ENCODE data around the gene C2orf76. TPM values are rescaled to one million over a fixed set of nuclear protein-coding genes. Genes with fewer than 3 reads are reported as not detected.

C2orf76 gene
- total RNA-seq, 2 experiments from 2014 or later: 10.5 to 11.5 TPM

DNA sequence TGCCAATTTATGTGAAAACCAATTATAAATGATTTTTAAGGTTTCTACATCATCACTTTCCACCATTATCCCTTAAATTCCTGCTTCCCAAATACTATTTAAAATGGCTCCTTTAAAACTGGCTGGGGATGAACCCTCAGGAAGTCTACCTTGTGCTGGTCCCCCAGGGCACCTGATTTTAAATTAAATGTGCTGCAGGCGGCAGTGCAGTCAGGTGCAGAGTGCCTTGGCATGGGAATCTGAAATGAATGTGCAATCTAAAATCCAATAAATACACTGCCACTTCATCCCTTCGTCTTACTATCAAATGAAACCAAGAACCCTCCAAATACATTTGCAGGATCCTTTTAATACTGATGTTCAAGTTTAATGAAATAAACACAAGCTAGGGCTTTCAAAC is 61.8 kb downstream of the C2orf76 start:
- ChIA-PET POLR2A (no interaction called here), CTCF (no interaction called here)
- Mint-ChIP-seq H3K9me3 (no peaks in the 10 kb centered on the region), H3K36me3 (peaks cover 5% of the 10 kb centered on the region), H3K27me3 (no peaks in the 10 kb centered on the region), H3K4me1 (ENCODE audit: low read depth) (no peaks in the 10 kb centered on the region), H3K27ac (no peak overlapping the region), H3K4me3 (no peak overlapping the region)
- intact Hi-C loops (cut with micrococcal nuclease): no loop called here
- no peak for DNase-seq

DNA sequence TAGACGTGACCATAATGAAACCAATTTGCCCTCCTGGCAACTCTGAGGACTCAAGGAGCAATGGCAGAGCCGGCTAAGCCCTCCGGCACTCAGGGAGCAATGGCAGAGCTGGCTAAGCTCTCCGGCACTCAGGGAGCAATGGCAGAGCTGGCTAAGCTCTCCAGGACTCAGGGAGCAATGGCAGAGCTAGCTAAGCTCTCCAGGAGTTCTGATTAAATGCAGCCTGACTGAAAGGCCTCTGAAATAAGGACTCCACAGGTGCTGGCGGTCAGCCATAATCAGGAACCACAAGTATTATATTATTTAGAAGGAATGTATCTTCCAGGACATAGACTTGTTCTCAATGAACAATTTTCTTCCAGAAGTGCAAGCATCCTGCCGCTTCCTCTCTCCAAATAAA is 65.2 kb downstream of the C2orf76 start:
- Mint-ChIP-seq H3K27me3 (no peaks in the 10 kb centered on the region), H3K4me3 (no peak overlapping the region), H3K9me3 (no peaks in the 10 kb centered on the region), H3K27ac (no peak overlapping the region), H3K4me1 (ENCODE audit: low read depth) (no peaks in the 10 kb centered on the region), H3K36me3 (peaks cover 5% of the 10 kb centered on the region)
- no peak for DNase-seq
- intact Hi-C loops (cut with micrococcal nuclease): no loop called here
- POLR2A ChIA-PET: no interaction called here
- CTCF ChIA-PET: interaction anchor here (0.9 kb wide), 1 partner anchor 13 kb away, joined by 3 read pairs; no protein-coding TSS in a partner anchor

DNA sequence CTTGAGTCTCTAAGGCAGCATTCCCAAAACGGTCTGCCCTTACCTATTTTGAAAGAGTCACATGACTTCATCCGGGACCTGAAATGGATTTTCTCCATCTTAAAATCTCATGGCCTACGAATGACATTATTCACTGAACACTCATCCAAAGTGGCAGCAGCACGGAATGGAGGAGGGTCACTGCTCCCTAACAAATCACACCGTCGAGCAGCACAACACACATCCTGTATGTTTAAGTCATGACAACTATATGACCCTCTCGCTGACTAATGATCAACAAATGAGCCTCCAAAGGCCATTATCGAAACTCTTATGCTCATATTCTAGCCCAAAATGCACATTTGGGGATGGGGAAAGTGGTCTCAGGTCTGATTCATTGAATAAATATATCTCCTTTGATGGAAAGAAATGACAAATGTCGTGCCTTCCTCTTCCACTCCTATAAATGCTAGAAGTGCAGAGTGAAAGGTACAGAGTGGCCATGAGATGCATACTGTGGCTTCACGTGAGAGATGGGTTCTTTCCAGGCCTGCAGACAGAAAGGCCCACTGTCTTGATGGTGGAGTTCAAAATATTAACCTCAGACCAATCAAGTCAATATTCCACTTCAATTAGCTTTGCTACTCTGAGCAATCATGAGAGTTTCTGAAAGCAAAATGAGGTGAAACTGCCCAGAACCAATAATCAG is 70.8 kb downstream of the C2orf76 start:
- no peaks in the 10 kb centered on the region for H3K9me3 Mint-ChIP-seq
- ChIA-PET POLR2A (no interaction called here), CTCF (no interaction called here)
- no peak overlapping the region for H3K27ac Mint-ChIP-seq
- H3K27me3 Mint-ChIP-seq: no peaks in the 10 kb centered on the region
- H3K4me3 Mint-ChIP-seq: no peak overlapping the region
- H3K4me1 Mint-ChIP-seq (ENCODE audit: low read depth): no peaks in the 10 kb centered on the region
- peaks cover 4% of the 10 kb centered on the region for H3K36me3 Mint-ChIP-seq
- DNase-seq: no peak
- intact Hi-C loops (cut with micrococcal nuclease): no loop called here

DNA sequence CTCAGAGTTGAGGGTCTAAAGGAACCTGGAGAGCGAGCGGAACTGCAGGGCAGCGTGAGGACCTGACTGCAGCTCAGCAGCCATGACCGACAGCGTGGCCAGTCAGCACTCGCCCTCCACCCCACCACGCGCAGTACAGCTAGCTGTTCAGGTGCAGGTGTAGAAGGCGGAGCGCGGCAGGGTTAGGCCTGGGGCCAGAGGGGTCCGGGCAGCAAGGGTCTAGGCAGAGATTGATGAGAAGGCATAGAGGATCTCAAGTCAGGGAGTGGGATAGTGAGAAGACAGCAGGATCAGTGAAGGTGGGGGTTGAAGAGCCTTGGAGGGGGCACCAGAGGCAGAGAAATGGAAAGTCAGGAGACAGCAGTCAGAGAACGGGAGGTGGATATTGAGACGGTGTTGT is 72.0 kb downstream of the C2orf76 start:
- H3K9me3 Mint-ChIP-seq: no peaks in the 10 kb centered on the region
- no peaks in the 10 kb centered on the region for H3K4me1 Mint-ChIP-seq (ENCODE audit: low read depth)

DNA sequence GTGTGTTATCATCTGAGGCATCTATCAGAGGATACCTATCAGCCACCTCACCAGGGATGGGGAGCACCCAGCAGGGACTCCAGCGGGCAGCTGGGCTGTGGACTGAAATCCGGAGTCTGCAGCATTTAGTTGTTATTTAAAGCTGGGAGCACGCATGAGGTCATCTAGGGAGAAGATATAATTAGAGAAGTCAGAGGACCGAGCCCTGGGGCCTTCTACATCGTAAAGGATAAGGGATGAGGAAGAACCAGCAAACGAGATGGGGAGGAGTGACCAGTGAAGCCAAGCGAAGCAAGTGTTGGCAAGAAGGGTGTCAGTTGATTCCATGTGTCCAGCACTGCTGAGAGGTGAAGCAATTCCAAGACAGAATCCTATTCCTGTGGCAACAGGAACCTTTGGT is 72.7 kb downstream of the C2orf76 start:
- DNase-seq: no peak
- POLR2A ChIA-PET: no interaction called here
- no peak overlapping the region for H3K27ac Mint-ChIP-seq

More for the DNA sequence above, 72.0 kb downstream of the C2orf76 start:
- Mint-ChIP-seq H3K36me3 (no peaks in the 10 kb centered on the region), H3K27me3 (no peaks in the 10 kb centered on the region), H3K4me3 (no peak overlapping the region), H3K27ac (no peak overlapping the region)
- intact Hi-C loops (cut with micrococcal nuclease): no loop called here
- POLR2A ChIA-PET: no interaction called here
- no peak for DNase-seq
- CTCF ChIA-PET: no interaction called here

DNA sequence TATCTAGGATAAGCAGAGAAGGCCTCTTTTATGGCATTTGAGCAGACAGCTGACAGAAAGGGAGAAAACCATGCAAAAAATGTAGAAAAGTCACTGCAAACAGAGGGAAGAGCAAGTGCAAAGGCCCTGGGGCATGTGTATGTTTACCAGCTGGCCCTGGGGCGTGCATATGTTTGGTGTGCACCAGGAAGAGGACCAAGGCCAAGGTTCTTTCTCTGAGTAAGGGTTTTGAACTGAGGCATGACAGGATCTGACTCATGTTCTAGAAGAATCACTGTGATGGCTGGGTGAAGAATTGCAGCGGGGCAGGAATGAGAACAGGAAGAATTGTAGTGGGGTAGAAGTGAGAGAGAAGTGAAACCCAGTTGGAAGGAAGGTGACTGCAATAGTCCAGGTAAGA is 73.4 kb downstream of the C2orf76 start:
- Mint-ChIP-seq H3K4me3 (no peak overlapping the region), H3K9me3 (no peaks in the 10 kb centered on the region), H3K27me3 (no peaks in the 10 kb centered on the region), H3K27ac (no peak overlapping the region), H3K4me1 (ENCODE audit: low read depth) (no peaks in the 10 kb centered on the region), H3K36me3 (no peaks in the 10 kb centered on the region)
- intact Hi-C loops (cut with micrococcal nuclease): no loop called here
- DNase-seq: no peak
- CTCF ChIA-PET: no interaction called here
- POLR2A ChIA-PET: no interaction called here

More for the DNA sequence above, 72.7 kb downstream of the C2orf76 start:
- Mint-ChIP-seq H3K4me3 (no peak overlapping the region), H3K9me3 (no peaks in the 10 kb centered on the region), H3K36me3 (no peaks in the 10 kb centered on the region), H3K4me1 (ENCODE audit: low read depth) (no peaks in the 10 kb centered on the region), H3K27me3 (no peaks in the 10 kb centered on the region)
- intact Hi-C loops (cut with micrococcal nuclease): no loop called here
- CTCF ChIA-PET: no interaction called here

DNA sequence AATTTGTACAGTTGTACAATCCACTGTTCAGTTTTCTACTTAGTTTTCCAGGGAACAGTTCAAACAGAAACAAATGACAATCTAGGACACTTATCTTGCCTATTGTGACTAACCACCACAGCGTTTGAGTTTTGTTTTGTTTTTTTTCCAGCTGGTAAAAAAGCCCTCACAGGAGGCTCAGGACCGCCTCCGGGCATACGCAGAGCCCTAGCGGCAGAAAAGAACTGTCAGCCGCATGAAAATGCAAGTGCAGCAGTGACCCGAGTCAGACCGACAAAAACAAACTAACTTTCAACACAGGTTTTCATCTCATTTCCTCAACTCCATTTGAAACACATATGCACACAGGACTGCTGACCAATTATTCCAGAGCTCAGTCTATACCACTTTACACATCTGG is 74.4 kb downstream of the C2orf76 start:
- no peak overlapping the region for H3K4me3 Mint-ChIP-seq
- no peaks in the 10 kb centered on the region for H3K27me3 Mint-ChIP-seq
- POLR2A ChIA-PET: no interaction called here
- no peak overlapping the region for H3K27ac Mint-ChIP-seq
- H3K4me1 Mint-ChIP-seq (ENCODE audit: low read depth): no peaks in the 10 kb centered on the region
- intact Hi-C loops (cut with micrococcal nuclease): no loop called here
- CTCF ChIA-PET: interaction anchor here (1.2 to 1.3 kb wide), 2 partner anchors 18 to 1245 kb away, joined by 5 read pairs; no protein-coding TSS in a partner anchor
- no peak for DNase-seq
- H3K9me3 Mint-ChIP-seq: no peaks in the 10 kb centered on the region
- H3K36me3 Mint-ChIP-seq: no peaks in the 10 kb centered on the region

DNA sequence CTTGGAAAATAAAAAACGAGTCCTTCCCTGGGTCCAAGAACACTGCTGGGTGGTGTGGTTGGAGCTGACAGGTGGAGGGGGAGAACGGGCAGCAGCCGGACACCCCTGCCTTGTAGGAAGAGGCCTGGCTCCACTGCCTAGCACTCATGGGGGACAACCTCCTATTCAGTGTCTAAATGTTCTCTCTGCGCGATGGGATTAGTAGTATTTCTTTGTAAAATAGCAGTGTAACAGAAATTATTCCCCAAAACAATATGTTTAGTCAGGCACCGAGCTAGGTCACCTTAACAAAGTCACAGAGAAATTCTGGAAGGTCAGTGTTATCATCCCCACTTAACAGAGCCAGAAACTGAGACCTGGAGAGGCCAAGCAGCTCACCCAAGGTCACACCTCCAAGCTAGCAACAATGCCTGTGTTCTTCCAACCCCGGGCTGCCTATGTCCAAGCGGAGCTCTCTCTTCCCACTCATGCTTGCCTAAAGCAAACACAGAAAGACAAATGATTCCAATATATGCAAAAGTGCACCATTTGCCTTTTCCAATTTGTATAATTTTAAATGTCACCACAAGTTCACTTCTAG is 75.0 kb downstream of the C2orf76 start:
- CTCF ChIA-PET: interaction anchor here (1.2 to 1.7 kb wide), 5 partner anchors 12 to 1245 kb away, joined by 3 to 13 read pairs (median 5); no protein-coding TSS in a partner anchor
- DNase-seq: no peak
- no peaks in the 10 kb centered on the region for H3K9me3 Mint-ChIP-seq
- POLR2A ChIA-PET: no interaction called here
- no peaks in the 10 kb centered on the region for H3K36me3 Mint-ChIP-seq
- no peaks in the 10 kb centered on the region for H3K27me3 Mint-ChIP-seq
- H3K4me1 Mint-ChIP-seq (ENCODE audit: low read depth): no peaks in the 10 kb centered on the region
- H3K27ac Mint-ChIP-seq: no peak overlapping the region
- H3K4me3 Mint-ChIP-seq: no peak overlapping the region
- intact Hi-C loops (cut with micrococcal nuclease): loop anchor here (1.0 kb wide), 1 partner anchor 410 kb away; no protein-coding TSS in a partner anchor

DNA sequence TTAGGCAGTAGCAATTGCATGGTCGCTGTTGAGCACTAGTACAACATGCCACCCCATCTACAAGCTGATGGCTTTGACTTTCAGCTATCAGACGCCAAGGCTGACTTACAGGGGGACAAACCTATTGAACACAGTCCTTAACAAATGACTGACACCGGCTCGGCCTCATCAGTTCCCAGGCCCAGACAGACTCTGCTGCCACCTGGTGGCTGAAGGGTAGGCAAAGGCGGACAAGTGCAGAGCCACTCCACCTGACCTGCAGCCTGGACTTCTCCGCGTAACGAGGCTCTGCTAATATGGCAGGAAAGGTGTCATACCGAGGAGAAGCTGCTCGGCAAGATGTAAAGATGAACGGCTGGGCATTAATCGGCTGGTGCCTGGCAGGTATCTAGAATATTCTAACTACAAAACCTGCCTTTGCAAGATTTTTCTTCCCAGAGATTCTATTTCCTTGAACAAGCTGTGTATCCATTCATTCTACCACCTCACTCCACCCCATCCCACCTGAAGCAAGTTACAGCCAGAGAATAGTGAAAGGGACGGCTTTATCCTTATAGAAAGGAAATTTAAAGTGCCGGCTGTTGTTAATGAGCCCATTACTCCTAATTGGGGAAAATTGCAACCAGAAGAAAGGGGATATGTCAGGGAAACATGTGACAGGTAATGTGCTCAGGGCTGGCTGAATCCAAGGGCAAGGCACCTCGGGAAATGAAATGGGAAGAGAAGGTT is 75.6 kb downstream of the C2orf76 start:
- Mint-ChIP-seq H3K9me3 (no peaks in the 10 kb centered on the region), H3K4me1 (ENCODE audit: low read depth) (no peaks in the 10 kb centered on the region), H3K27me3 (no peaks in the 10 kb centered on the region), H3K27ac (no peak overlapping the region), H3K36me3 (no peaks in the 10 kb centered on the region), H3K4me3 (no peak overlapping the region)
- DNase-seq: peak; percentile 75
- ChIA-PET CTCF (interaction anchor here (0.6 to 1.7 kb wide), 7 partner anchors 13 to 1244 kb away, joined by 3 to 13 read pairs (median 4); no protein-coding TSS in a partner anchor), POLR2A (no interaction called here)
- intact Hi-C loops (cut with micrococcal nuclease): loop anchor here (1.0 kb wide), 1 partner anchor 410 kb away; no protein-coding TSS in a partner anchor

DNA sequence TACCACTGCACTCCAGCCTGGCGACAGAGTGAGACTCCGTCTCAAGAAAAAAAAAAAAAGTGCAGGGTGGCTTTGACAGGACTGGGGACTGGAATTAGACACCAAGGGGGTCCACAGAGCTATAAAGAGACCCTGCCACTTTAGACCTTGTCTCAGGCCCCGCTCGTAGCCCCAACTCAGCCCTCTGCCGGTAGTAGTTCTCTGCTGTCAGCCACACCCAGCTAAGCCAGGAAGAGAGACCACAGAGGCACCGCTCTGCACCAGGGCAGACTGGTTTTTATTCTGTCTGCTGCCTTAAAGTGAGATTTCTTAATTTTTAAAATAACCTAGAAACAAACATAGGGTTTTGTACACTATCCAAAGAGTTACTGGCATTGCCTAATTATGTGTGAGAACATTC is 77.0 kb downstream of the C2orf76 start:
- intact Hi-C loops (cut with micrococcal nuclease): no loop called here
- ChIA-PET POLR2A (no interaction called here), CTCF (interaction anchor here (1.0 to 1.3 kb wide), 3 partner anchors 23 to 409 kb away, joined by 3 to 4 read pairs (median 4); no protein-coding TSS in a partner anchor)
- Mint-ChIP-seq H3K9me3 (no peaks in the 10 kb centered on the region), H3K27me3 (no peaks in the 10 kb centered on the region), H3K36me3 (no peaks in the 10 kb centered on the region), H3K27ac (no peak overlapping the region), H3K4me1 (ENCODE audit: low read depth) (no peaks in the 10 kb centered on the region), H3K4me3 (no peak overlapping the region)
- no peak for DNase-seq

DNA sequence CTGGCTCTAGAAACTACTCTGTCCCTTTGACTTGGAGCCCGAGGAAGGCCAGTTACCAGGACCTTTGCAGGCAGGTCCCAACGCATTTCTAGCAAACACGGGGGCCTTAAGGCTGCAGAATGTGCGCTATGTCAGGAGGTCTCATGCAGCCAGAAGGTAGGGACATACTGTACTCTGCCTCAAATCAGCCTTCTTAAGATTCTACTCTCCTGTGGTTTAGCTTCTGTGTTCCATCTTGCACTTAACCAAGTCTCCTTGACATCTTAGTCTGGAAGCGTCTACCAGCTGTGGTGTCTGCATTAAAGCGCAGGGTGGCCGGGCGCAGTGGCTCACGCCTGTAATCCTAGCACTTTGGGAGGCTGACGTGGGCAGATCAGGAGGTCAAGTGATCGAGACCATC is 77.5 kb downstream of the C2orf76 start:
- Mint-ChIP-seq H3K4me3 (no peak overlapping the region), H3K4me1 (ENCODE audit: low read depth) (no peaks in the 10 kb centered on the region), H3K27ac (no peak overlapping the region), H3K27me3 (no peaks in the 10 kb centered on the region), H3K9me3 (no peaks in the 10 kb centered on the region), H3K36me3 (no peaks in the 10 kb centered on the region)
- intact Hi-C loops (cut with micrococcal nuclease): no loop called here
- ChIA-PET CTCF (interaction anchor here (1.3 kb wide), 2 partner anchors 23 to 408 kb away, joined by 4 read pairs; no protein-coding TSS in a partner anchor), POLR2A (no interaction called here)
- no peak for DNase-seq

DNA sequence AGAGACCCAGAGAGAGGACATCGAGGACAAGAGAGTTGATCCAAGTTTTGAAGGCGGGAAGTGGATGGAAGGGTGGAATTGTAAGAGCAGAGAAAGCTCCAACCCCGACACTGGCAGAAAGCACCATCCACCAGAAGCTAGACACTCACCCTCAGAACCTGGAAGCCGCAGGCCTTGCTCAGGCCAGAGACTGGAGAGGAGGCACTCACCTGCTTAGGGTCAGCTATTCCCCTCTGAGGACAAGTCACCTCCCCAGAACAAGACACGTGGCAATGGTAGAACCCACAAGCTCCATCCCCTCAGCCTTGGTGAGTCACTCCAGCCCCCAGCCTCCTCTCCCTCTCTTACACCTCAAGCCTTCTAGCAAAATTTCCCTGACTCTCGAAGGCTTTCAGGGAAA is 78.1 kb downstream of the C2orf76 start:
- intact Hi-C loops (cut with micrococcal nuclease): no loop called here
- no peak overlapping the region for H3K4me3 Mint-ChIP-seq
- no peak for DNase-seq
- H3K27me3 Mint-ChIP-seq: no peaks in the 10 kb centered on the region
- no peaks in the 10 kb centered on the region for H3K36me3 Mint-ChIP-seq
- H3K27ac Mint-ChIP-seq: no peak overlapping the region
- no peaks in the 10 kb centered on the region for H3K4me1 Mint-ChIP-seq (ENCODE audit: low read depth)
- POLR2A ChIA-PET: no interaction called here
- H3K9me3 Mint-ChIP-seq: no peaks in the 10 kb centered on the region
- CTCF ChIA-PET: interaction anchor here (1.3 kb wide), 2 partner anchors 22 to 408 kb away, joined by 4 read pairs; no protein-coding TSS in a partner anchor
